SK-N-SH (cell line): ENCODE data around the gene C20orf96. TPM values are rescaled to one million over a fixed set of nuclear protein-coding genes. Genes with fewer than 3 reads are reported as not detected.

ENCODE experiments used
- CTCF ChIA-PET: fragments of 300-600, 350-600 bp; formaldehyde crosslinking; extraction: SDS; loops from one replicate; lab custom pipeline; 2021; lab: Yijun Ruan, JAX
- POLR2A ChIA-PET: fragments of 350-600 bp; sonication (Branson Sonifier 250); formaldehyde crosslinking; extraction: SDS; loops from one replicate; lab custom pipeline; 2020; ENCODE audit warnings: antibody characterized with exemption, inconsistent platforms; lab: Yijun Ruan, JAX
- DNase-seq: peaks from one replicate; pipeline ENCODE4 v3.0.0; 2012
- H2AFZ ChIP-seq: fragments of 200-600 bp; sonication (generic); 2 replicates; pipeline ENCODE4 v1.8.1; 2016; ENCODE audit warnings: antibody characterized with exemption, mild to moderate bottlenecking, low read depth
- H3F3A ChIP-seq: fragments of 200-600 bp; sonication (generic); replicated peaks from 2 replicates; pipeline ENCODE3; 2016; ENCODE audit warnings: antibody characterized with exemption, mild to moderate bottlenecking; ENCODE audit not compliant: insufficient read depth
- H3K27ac ChIP-seq, 2 experiments: fragments of 200-500 bp in 1 of 2; fragments of 200-600 bp in 1 of 2; sonication (Bioruptor generic) in 1 of 2; sonication (generic), shearing (Covaris generic) in 1 of 2; 2 replicates each; pipeline versions ENCODE4 v1.5.1 to v1.6.1; 2014 to 2016; ENCODE audit warnings: low read depth in 2 of 2, inconsistent platforms in 1 of 2, low read length in 1 of 2, mild to moderate bottlenecking in 1 of 2, mixed read lengths in 1 of 2
- H3K27me3 ChIP-seq: fragments of 200-600 bp; sonication (generic), shearing (Covaris generic); 2 replicates; pipeline ENCODE4 v1.6.1; 2016; ENCODE audit warnings: mixed run types; ENCODE audit not compliant: insufficient read depth
- H3K36me3 ChIP-seq, 2 experiments: fragments of 200-500 bp in 1 of 2; fragments of 200-600 bp in 1 of 2; sonication (Bioruptor generic) in 1 of 2; sonication (generic) in 1 of 2; replicated peaks in 1 of 2; 2 replicates each; pipeline versions ENCODE3 to v1.5.1; 2014 to 2016; ENCODE audit warnings: low read length in 1 of 2, mild to moderate bottlenecking in 1 of 2; ENCODE audit not compliant: insufficient read depth in 2 of 2, control insufficient read depth in 1 of 2
- H3K4me1 ChIP-seq, 2 experiments: fragments of 200-500 bp in 1 of 2; fragments of 200-600 bp in 1 of 2; sonication (Bioruptor generic) in 1 of 2; sonication (generic), shearing (Covaris generic) in 1 of 2; 2 replicates each; pipeline versions ENCODE4 v1.5.1 to v1.6.1; 2014 to 2016; ENCODE audit warnings: low read depth in 1 of 2, low read length in 1 of 2, mixed run types in 1 of 2; ENCODE audit not compliant: insufficient read depth in 2 of 2, control insufficient read depth in 1 of 2
- H3K4me2 ChIP-seq: fragments of 200-600 bp; sonication (generic), shearing (Covaris generic); 2 replicates; pipeline ENCODE4 v1.6.1; 2017; ENCODE audit warnings: mixed run types
- H3K4me3 ChIP-seq, 2 experiments: fragments of 200-500 bp in 1 of 2; fragments of 200-600 bp in 1 of 2; sonication (Bioruptor generic) in 1 of 2; sonication (generic), shearing (Covaris generic) in 1 of 2; 2 replicates each; pipeline versions ENCODE4 v1.5.1 to v1.8.1; 2014 to 2016; ENCODE audit warnings: low read depth in 2 of 2, inconsistent platforms in 1 of 2, low read length in 1 of 2, mild to moderate bottlenecking in 1 of 2, mixed read lengths in 1 of 2, moderate library complexity in 1 of 2
- H3K79me2 ChIP-seq: fragments of 200-600 bp; sonication (generic); 2 replicates; pipeline ENCODE4 v1.8.1; 2017; ENCODE audit warnings: mild to moderate bottlenecking; ENCODE audit not compliant: insufficient read depth
- H3K9ac ChIP-seq: fragments of 200-600 bp; sonication (generic); 2 replicates; pipeline ENCODE4 v1.6.1; 2017; ENCODE audit warnings: mixed run types
- H3K9me2 ChIP-seq: fragments of 200-600 bp; sonication (generic); 2 replicates; pipeline ENCODE4 v1.6.1; 2017; ENCODE audit warnings: mixed run types
- H3K9me3 ChIP-seq: fragments of 200-600 bp; sonication (generic); 2 replicates; pipeline ENCODE4 v1.6.1; 2017; ENCODE audit warnings: mixed run types, mild to moderate bottlenecking, moderate library complexity
- H4K20me1 ChIP-seq: fragments of 200-600 bp; sonication (generic); 2 replicates; pipeline ENCODE4 v1.6.1; 2017; ENCODE audit warnings: mild to moderate bottlenecking, mixed run types; ENCODE audit not compliant: insufficient read depth
- CHD2 ChIP-seq: fragments of 150-350 bp; IDR thresholded peaks from 2 replicates; pipeline ENCODE4 v1.6.1; 2018; ENCODE audit warnings: low read length; ENCODE audit not compliant: partially characterized antibody
- CTCF ChIP-seq: fragments of 200-600 bp; sonication (generic); IDR thresholded peaks from 2 replicates; pipeline ENCODE4 v1.6.1; 2017; ENCODE audit warnings: antibody characterized with exemption, mild to moderate bottlenecking, moderate library complexity
- ELF1 ChIP-seq: IDR thresholded peaks from 2 replicates; pipeline ENCODE4 v1.4.0; 2012
- EP300 ChIP-seq, 2 experiments: IDR thresholded peaks; 2 replicates each; pipeline versions ENCODE4 v1.4.0 to v1.6.1; 2012; ENCODE audit warnings: borderline replicate concordance in 1 of 2, low read depth in 1 of 2, low read length in 1 of 2
- FOSL2 ChIP-seq: IDR thresholded peaks from 2 replicates; pipeline ENCODE4 v1.4.0; 2012; ENCODE audit warnings: low read depth, mild to moderate bottlenecking, moderate library complexity, borderline replicate concordance
- FOXJ3 ChIP-seq: sonication (generic); formaldehyde crosslinking; IDR thresholded peaks from 2 replicates; pipeline ENCODE4 v1.5.1; 2020; ENCODE audit warnings: mild to moderate bottlenecking, missing genetic modification reagents
- GABPA ChIP-seq: IDR thresholded peaks from 2 replicates; pipeline ENCODE4 v1.4.0; 2012; ENCODE audit warnings: low read depth, mild to moderate bottlenecking
- GATA2 ChIP-seq: sonication (generic); formaldehyde crosslinking; IDR thresholded peaks from 2 replicates; pipeline ENCODE4 v1.5.0; 2020; ENCODE audit warnings: mild to moderate bottlenecking, missing genetic modification reagents
- JUND ChIP-seq: IDR thresholded peaks from 2 replicates; pipeline ENCODE4 v1.4.0; 2012
- MXI1 ChIP-seq: IDR thresholded peaks from 2 replicates; pipeline ENCODE4 v1.6.1; 2012; ENCODE audit warnings: mild to moderate bottlenecking, low read depth, low read length, improper control_type of control experiment
- NFIC ChIP-seq: IDR thresholded peaks from 2 replicates; pipeline ENCODE4 v1.4.0; 2012; ENCODE audit warnings: borderline replicate concordance
- NRF1 ChIP-seq: IDR thresholded peaks from 2 replicates; pipeline ENCODE4 v1.6.1; 2012; ENCODE audit warnings: low read depth, mild to moderate bottlenecking, low read length
- POLR2AphosphoS5 ChIP-seq: IDR thresholded peaks from 2 replicates; pipeline ENCODE4 v1.6.1; 2012; ENCODE audit warnings: low read depth, low read length
- RCOR1 ChIP-seq: fragments of 150-350 bp; IDR thresholded peaks from 2 replicates; pipeline ENCODE4 v1.6.1; 2017; ENCODE audit warnings: antibody characterized with exemption, low read length
- SIN3A ChIP-seq: IDR thresholded peaks from 2 replicates; pipeline ENCODE4 v1.6.1; 2012; ENCODE audit warnings: low read depth, mild to moderate bottlenecking, low read length, moderate library complexity, borderline replicate concordance
- SMC3 ChIP-seq: IDR thresholded peaks from 2 replicates; pipeline ENCODE4 v1.6.1; 2012; ENCODE audit warnings: low read depth, low read length, improper control_type of control experiment
- TAF1 ChIP-seq: IDR thresholded peaks from 2 replicates; pipeline ENCODE4 v1.6.1; 2012; ENCODE audit warnings: low read depth, mild to moderate bottlenecking, low read length, moderate library complexity, borderline replicate concordance
- TCF12 ChIP-seq: IDR thresholded peaks from 2 replicates; pipeline ENCODE4 v1.4.0; 2012
- TEAD4 ChIP-seq: IDR thresholded peaks from 2 replicates; pipeline ENCODE4 v1.4.0; 2012; ENCODE audit warnings: mild to moderate bottlenecking, borderline replicate concordance; ENCODE audit not compliant: insufficient read depth
- YY1 ChIP-seq: IDR thresholded peaks from 2 replicates; pipeline ENCODE4 v1.4.0; 2012; ENCODE audit warnings: low read depth, mild to moderate bottlenecking
- ZBTB33 ChIP-seq: IDR thresholded peaks from 2 replicates; pipeline ENCODE4 v1.4.0; 2012; ENCODE audit warnings: low read depth, borderline replicate concordance
- WGBS: methylation state at CpG from one replicate; pipeline ENCODE4 v1.1.6; 2017; ENCODE audit warnings: low lambda C conversion rate; 5-methylcytosine and 5-hydroxymethylcytosine counted together
- polyA plus RNA-seq, 3 experiments: library from polyadenylated mRNA; depleted of rRNA; stranded (reverse); fragments of >200 nt; gene quantifications; 2 replicates each; pipeline ENCODE4 v1.2.3, GENCODE V29; 2012
- TF ChIP-seq, protein P1 (sequence below): IDR thresholded peaks from 2 replicates; pipeline ENCODE4 v1.6.1; 2012; ENCODE audit warnings: mild to moderate bottlenecking, low read depth, low read length, moderate library complexity
- TF ChIP-seq, protein P2 (sequence below): fragments of 150-350 bp; IDR thresholded peaks from 2 replicates; pipeline ENCODE4 v1.6.1; 2016; ENCODE audit warnings: mild to moderate bottlenecking, low read depth, low read length

C20orf96 gene
- polyA plus RNA-seq, 1 of the 3 experiments (the other 2 are of a cell fraction), result 16.6 TPM

DNA sequence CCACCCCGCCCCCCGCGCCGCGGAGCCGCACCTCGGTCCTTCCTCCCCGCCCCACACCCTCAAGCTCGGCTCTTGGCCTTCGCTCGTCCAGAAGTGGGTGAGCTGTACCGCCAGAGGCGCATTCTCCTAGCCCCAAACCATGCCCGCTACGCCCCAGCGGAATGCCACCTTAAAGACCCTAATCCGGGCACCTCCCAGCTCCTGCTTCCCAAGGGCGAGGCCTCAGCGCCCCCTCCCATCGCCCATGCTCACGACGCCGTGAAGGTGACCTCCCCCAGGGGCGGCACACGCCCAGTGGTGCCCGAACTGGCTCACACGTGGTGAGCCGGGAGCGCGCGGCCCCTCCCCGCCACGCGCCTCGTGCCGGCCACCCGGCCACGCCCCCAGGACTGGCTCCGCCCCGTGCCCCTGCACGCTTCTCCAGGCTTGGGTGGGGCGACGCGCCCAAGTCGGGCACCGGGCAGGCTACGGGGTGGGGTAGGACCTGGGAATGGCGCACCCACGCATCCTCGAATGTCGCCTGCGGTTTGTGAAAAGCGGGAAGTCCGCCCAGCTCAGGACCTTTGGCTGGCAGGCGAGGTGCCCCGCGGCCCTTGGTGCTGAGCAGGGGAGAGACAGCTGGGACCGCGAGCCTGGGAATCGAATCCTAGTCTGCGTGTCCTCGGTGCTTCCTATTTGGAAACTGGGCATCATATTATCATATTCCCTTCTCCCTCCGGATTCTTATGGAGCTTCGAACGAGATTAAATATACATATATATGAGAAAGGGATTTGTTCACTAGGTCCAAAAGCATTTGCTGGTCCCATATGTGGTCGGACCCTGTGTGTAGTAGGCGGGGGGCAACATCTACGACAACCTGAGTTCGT is 33.9 kb upstream of the C20orf96 start:
- peaks cover 9 to 18% of the 10 kb centered on the region in 2 experiments for H3K36me3 ChIP-seq
- POLR2A ChIA-PET, result interaction anchor here (1.3 to 3.7 kb wide), 5 partner anchors 12 to 56 kb away, joined by 4 to 36 read pairs (median 23); partner anchors contain the start of genes NRSN2, TRIB3 and ZCCHC3
- WGBS, result under 1% methylated on average over 34 of the region's 69 CpGs
- H3F3A ChIP-seq, result peaks cover 27% of the 10 kb centered on the region
- peaks cover 35% of the 10 kb centered on the region for H3K79me2 ChIP-seq
- H4K20me1 ChIP-seq, result peaks cover 22% of the 10 kb centered on the region
- H3K9me2 ChIP-seq, result no peaks in the 10 kb centered on the region
- peak overlapping the region; percentile 95 to 97 for H3K27ac ChIP-seq
- CTCF ChIA-PET, result interaction anchor here (0.9 to 4.3 kb wide), 10 partner anchors 13 to 238 kb away, joined by 3 to 21 read pairs (median 4); partner anchors contain the start of genes TRIB3 and ZCCHC3
- peak overlapping the region; percentile 93 for H2AFZ ChIP-seq
- H3K4me3 ChIP-seq, result peak overlapping the region; percentile 93 to 96
- peak overlapping the region; percentile 92 for H3K9ac ChIP-seq
- peak; percentile 91 for DNase-seq
- H3K27me3 ChIP-seq, result no peaks in the 10 kb centered on the region
- H3K4me2 ChIP-seq, result peak overlapping the region; percentile 99
- H3K4me1 ChIP-seq, result peaks cover 19 to 20% of the 10 kb centered on the region in 2 experiments; a peak in 2 of 4 replicates
- no peaks in the 10 kb centered on the region for H3K9me3 ChIP-seq
- TF ChIP-seq NFIC (no peak; the same call in 1 of the 2 replicates), GABPA (no peak), SMC3 (no peak), TAF1 (no peak; the same call in none of the 2 replicates), MXI1 (peak; percentile 100), TEAD4 (no peak), POLR2AphosphoS5 (peak; percentile 57; the same call in 1 of the 2 replicates), NRF1 (0 out of 2 replicates have a peak, but pooled peaks have one; percentile 26), SIN3A (peak; percentile 81; the same call in 1 of the 2 replicates), FOXJ3 (CRISPR knock-in tag) (no peak), EP300 (IDR thresholded peaks at IDR 0.05; ENCODE audit: borderline replicate concordance in 1 of 2, low read depth in 1 of 2, low read length in 1 of 2) (0 out of 4 replicates have a peak, but pooled peaks of 1 of the 2 experiments have one; percentile 17), RCOR1 (0 out of 2 replicates have a peak, but pooled peaks have one; percentile 12), FOSL2 (no peak), ELF1 (no peak), TCF12 (0 out of 2 replicates have a peak, but pooled peaks have one; percentile 18), CHD2 (no peak), ZBTB33 (no peak), JUND (no peak), YY1 (no peak), CTCF (peak; percentile 46), GATA2 (CRISPR knock-in tag) (no peak)
- TF ChIP-seq, protein P1, sequence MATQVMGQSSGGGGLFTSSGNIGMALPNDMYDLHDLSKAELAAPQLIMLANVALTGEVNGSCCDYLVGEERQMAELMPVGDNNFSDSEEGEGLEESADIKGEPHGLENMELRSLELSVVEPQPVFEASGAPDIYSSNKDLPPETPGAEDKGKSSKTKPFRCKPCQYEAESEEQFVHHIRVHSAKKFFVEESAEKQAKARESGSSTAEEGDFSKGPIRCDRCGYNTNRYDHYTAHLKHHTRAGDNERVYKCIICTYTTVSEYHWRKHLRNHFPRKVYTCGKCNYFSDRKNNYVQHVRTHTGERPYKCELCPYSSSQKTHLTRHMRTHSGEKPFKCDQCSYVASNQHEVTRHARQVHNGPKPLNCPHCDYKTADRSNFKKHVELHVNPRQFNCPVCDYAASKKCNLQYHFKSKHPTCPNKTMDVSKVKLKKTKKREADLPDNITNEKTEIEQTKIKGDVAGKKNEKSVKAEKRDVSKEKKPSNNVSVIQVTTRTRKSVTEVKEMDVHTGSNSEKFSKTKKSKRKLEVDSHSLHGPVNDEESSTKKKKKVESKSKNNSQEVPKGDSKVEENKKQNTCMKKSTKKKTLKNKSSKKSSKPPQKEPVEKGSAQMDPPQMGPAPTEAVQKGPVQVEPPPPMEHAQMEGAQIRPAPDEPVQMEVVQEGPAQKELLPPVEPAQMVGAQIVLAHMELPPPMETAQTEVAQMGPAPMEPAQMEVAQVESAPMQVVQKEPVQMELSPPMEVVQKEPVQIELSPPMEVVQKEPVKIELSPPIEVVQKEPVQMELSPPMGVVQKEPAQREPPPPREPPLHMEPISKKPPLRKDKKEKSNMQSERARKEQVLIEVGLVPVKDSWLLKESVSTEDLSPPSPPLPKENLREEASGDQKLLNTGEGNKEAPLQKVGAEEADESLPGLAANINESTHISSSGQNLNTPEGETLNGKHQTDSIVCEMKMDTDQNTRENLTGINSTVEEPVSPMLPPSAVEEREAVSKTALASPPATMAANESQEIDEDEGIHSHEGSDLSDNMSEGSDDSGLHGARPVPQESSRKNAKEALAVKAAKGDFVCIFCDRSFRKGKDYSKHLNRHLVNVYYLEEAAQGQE, result no peak
- TF ChIP-seq, protein P2, sequence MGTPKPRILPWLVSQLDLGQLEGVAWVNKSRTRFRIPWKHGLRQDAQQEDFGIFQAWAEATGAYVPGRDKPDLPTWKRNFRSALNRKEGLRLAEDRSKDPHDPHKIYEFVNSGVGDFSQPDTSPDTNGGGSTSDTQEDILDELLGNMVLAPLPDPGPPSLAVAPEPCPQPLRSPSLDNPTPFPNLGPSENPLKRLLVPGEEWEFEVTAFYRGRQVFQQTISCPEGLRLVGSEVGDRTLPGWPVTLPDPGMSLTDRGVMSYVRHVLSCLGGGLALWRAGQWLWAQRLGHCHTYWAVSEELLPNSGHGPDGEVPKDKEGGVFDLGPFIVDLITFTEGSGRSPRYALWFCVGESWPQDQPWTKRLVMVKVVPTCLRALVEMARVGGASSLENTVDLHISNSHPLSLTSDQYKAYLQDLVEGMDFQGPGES, result no peak
